Endothelial cell of umbilical vein (primary cell): ENCODE results near the gene PDS5B. TPM values are rescaled to one million over a fixed set of nuclear protein-coding genes. Genes with fewer than 3 reads are reported as not detected.

Experiments used
- BruUV-seq: library from RNA; stranded (reverse); fragments of 400-500 nt; replicated peaks from 2 replicates; lab custom pipeline; 2021; lab: Mats Ljungman, UMichigan
- CTCF ChIA-PET: fragments of 300-600, 350-600 bp; sonication (Branson Sonifier 250); formaldehyde crosslinking; loops from one replicate; lab custom pipeline; 2021; ENCODE audit warnings: antibody characterized with exemption, inconsistent platforms; lab: Charles Lee
- POLR2A ChIA-PET: fragments of 300-600, 350-600 bp; sonication (Branson Sonifier 250); formaldehyde crosslinking; loops from one replicate; lab custom pipeline; 2021; ENCODE audit warnings: antibody characterized with exemption, inconsistent platforms; lab: Charles Lee
- DNase-seq: peaks from one replicate; pipeline ENCODE4 v3.0.0-alpha.2; 2011; ENCODE audit warnings: low read depth, low spot score
- FAIRE-seq: peaks from 2 replicates; lab custom pipeline; 2011; peaks lifted over from hg19 to GRCh38; lab: Jason Lieb, UNC
- H2AFZ ChIP-seq: 2 replicates; pipeline ENCODE4 v1.6.0; 2012; ENCODE audit warnings: low read depth, low read length, control low read depth, inconsistent platforms
- H3K27ac ChIP-seq: 2 replicates; pipeline ENCODE4 v1.5.1; 2011; ENCODE audit warnings: low read depth, mild to moderate bottlenecking, control low read depth, low read length, moderate library complexity; ENCODE audit not compliant: insufficient read depth
- H3K27me3 ChIP-seq, 2 experiments: 2 replicates each; pipeline versions ENCODE4 v1.6.0 to v1.6.1; 2011; ENCODE audit warnings: low read length in 2 of 2, mixed read lengths in 1 of 2; ENCODE audit not compliant: control insufficient read depth in 2 of 2, insufficient read depth in 2 of 2
- H3K36me3 ChIP-seq, 2 experiments: 2 replicates in 1 of 2; 3 replicates in 1 of 2; pipeline ENCODE4 v1.5.1; 2011; ENCODE audit warnings: low read length in 2 of 2, mild to moderate bottlenecking in 1 of 2, moderate library complexity in 1 of 2; ENCODE audit not compliant: control insufficient read depth in 2 of 2, insufficient read depth in 2 of 2; ENCODE audit errors: extremely low read depth in 1 of 2
- H3K4me1 ChIP-seq: 3 replicates; pipeline ENCODE4 v1.5.1; 2011; ENCODE audit warnings: mild to moderate bottlenecking, low read length; ENCODE audit not compliant: control insufficient read depth, insufficient read depth; ENCODE audit errors: extremely low read depth
- H3K4me2 ChIP-seq: 2 replicates; pipeline ENCODE4 v1.6.1; 2011; ENCODE audit warnings: low read length, control low read depth, mixed read lengths; ENCODE audit not compliant: insufficient read depth
- H3K4me3 ChIP-seq, 3 experiments: fragments of 200-600 bp in 1 of 3; sonication (generic), shearing (Covaris generic) in 1 of 3; replicated peaks in 1 of 3; 2 replicates each; pipeline ENCODE4 v1.5.1; 2011 to 2016; ENCODE audit warnings: control low read depth in 3 of 3, low read length in 3 of 3, mild to moderate bottlenecking in 2 of 3, inconsistent platforms in 1 of 3, low read depth in 1 of 3, moderate library complexity in 1 of 3; ENCODE audit not compliant: insufficient read depth in 1 of 3
- H3K79me2 ChIP-seq: 2 replicates; pipeline ENCODE4 v1.6.0; 2012; ENCODE audit warnings: low read length, inconsistent platforms; ENCODE audit not compliant: control insufficient read depth, insufficient read depth
- H3K9ac ChIP-seq: replicated peaks from 2 replicates; pipeline ENCODE3; 2011; ENCODE audit warnings: low read length, control low read depth; ENCODE audit not compliant: insufficient read depth; ENCODE audit errors: extremely low read depth
- H3K9me1 ChIP-seq: replicated peaks from 3 replicates; pipeline ENCODE4 v1.6.0; 2011; ENCODE audit warnings: mild to moderate bottlenecking, low read length; ENCODE audit not compliant: control insufficient read depth, insufficient read depth; ENCODE audit errors: extremely low read depth
- H3K9me3 ChIP-seq: replicated peaks from 2 replicates; pipeline ENCODE4 v1.5.1; 2012; ENCODE audit warnings: low read length, inconsistent platforms; ENCODE audit not compliant: control insufficient read depth, insufficient read depth
- H4K20me1 ChIP-seq: replicated peaks from 2 replicates; pipeline ENCODE3; 2011; ENCODE audit warnings: mild to moderate bottlenecking, low read length; ENCODE audit not compliant: control insufficient read depth, insufficient read depth; ENCODE audit errors: extremely low read depth
- CTCF ChIP-seq, 2 donors: IDR thresholded peaks; 1 replicate in 1 of 2; 2 replicates in 1 of 2; pipeline ENCODE4 v1.5.1; 2011; ENCODE audit warnings: low read length in 2 of 2, mild to moderate bottlenecking in 2 of 2, moderate library complexity in 2 of 2, control low read depth in 1 of 2, inconsistent platforms in 1 of 2, low read depth in 1 of 2; ENCODE audit not compliant: insufficient read depth in 1 of 2; ENCODE audit errors: extremely low read depth in 1 of 2
- EZH2 ChIP-seq: IDR thresholded peaks from 2 replicates; pipeline ENCODE4 v1.6.1; 2012; ENCODE audit warnings: borderline replicate concordance, low read depth, mild to moderate bottlenecking, moderate library complexity, low read length, inconsistent platforms; ENCODE audit not compliant: severe bottlenecking
- FOS ChIP-seq: IDR thresholded peaks from 2 replicates; pipeline ENCODE4 v1.6.1; 2011; ENCODE audit warnings: mild to moderate bottlenecking, low read length, moderate library complexity, borderline replicate concordance; ENCODE audit not compliant: insufficient read depth
- GATA2 ChIP-seq: IDR thresholded peaks from 2 replicates; pipeline ENCODE4 v1.7.0; 2011; ENCODE audit warnings: low read depth, mild to moderate bottlenecking, moderate library complexity, mixed read lengths, low read length; ENCODE audit not compliant: insufficient read length, insufficient read depth
- JUN ChIP-seq: IDR thresholded peaks from 2 replicates; pipeline ENCODE4 v1.6.1; 2011; ENCODE audit warnings: borderline replicate concordance, low read depth; ENCODE audit not compliant: insufficient read length, insufficient read depth
- MAX ChIP-seq: IDR thresholded peaks from 2 replicates; pipeline ENCODE4 v1.6.1; 2011; ENCODE audit not compliant: insufficient read depth, insufficient read length
- MYC ChIP-seq: IDR thresholded peaks from one replicate; pipeline ENCODE4 v1.6.1; 2011; ENCODE audit warnings: mild to moderate bottlenecking, low read depth, low read length
- POLR2A ChIP-seq: IDR thresholded peaks from 2 replicates; pipeline ENCODE4 v1.6.1; 2012; ENCODE audit warnings: low read depth, mild to moderate bottlenecking, control low read depth, low read length
- POLR2AphosphoS5 ChIP-seq: IDR thresholded peaks from 2 replicates; pipeline ENCODE4 v1.6.1; 2012; ENCODE audit warnings: low read depth, mild to moderate bottlenecking, control low read depth, low read length, moderate library complexity; ENCODE audit not compliant: insufficient read depth
- dilution Hi-C: fragments of 300-500 bp; cut with MboI; formaldehyde crosslinking; loops from one replicate; pipeline ENCODE4 v1.15.0; 2019; ENCODE audit warnings: low sequenced_read_pairs; ENCODE audit not compliant: extremely low pct_ligation_motif_present
- intact Hi-C: fragments of 100-400 bp; cut with micrococcal nuclease; formaldehyde crosslinking; loops from one replicate; pipeline ENCODE4 v1.10.0; 2022
- polyA plus RNA-seq, 4 experiments: library from polyadenylated mRNA; depleted of rRNA in 3 of 4; stranded (reverse) in 3 of 4; unstranded in 1 of 4; fragments of >200 nt; gene quantifications; 2 replicates each; pipeline versions ENCODE4 v1.2.1 to v1.2.3, GENCODE V29; 2011 to 2012; ENCODE audit warnings: missing spikeins in 1 of 4
- total RNA-seq: library from RNA; stranded (reverse); gene quantifications from 2 replicates; pipeline ENCODE4 v1.2.3, GENCODE V29; 2021

PDS5B gene
- total and polyA plus RNA-seq, 2 donors (not counting 3 experiments of a cell fraction or from before 2014, with no cell fraction given) = 3.9 to 40.3 TPM

- DNase-seq = no peak
- Histone ChIP-seq H3K9ac (no peak overlapping the region), H4K20me1 (no peaks in the 10 kb centered on the region), H3K4me1 (no peaks in the 10 kb centered on the region), H3K4me3 (no peak overlapping the region), H3K79me2 (no peaks in the 10 kb centered on the region), H3K27me3 (no peaks in the 10 kb centered on the region), H3K36me3 (no peaks in the 10 kb centered on the region), H3K27ac (no peak overlapping the region), H2AFZ (no peak overlapping the region), H3K9me3 (no peaks in the 10 kb centered on the region), H3K9me1 (no peaks in the 10 kb centered on the region), H3K4me2 (no peak overlapping the region)
- intact Hi-C loops (no loop called here), dilution Hi-C loops (no loop called here)
- no peak for TF ChIP-seq POLR2AphosphoS5
- TF ChIP-seq FOS = no peak
- no peak for TF ChIP-seq CTCF (IDR thresholded peaks at IDR 0.05; ENCODE audit: extremely low read depth in 1 of 2, insufficient read depth in 1 of 2, low read depth in 1 of 2, low read length in 2 of 2)
- no peak for TF ChIP-seq MAX
- no peak for TF ChIP-seq JUN
- TF ChIP-seq EZH2 = no peak
- TF ChIP-seq MYC = no peak
- TF ChIP-seq GATA2 = no peak
- no peak for TF ChIP-seq POLR2A
- no peak for FAIRE-seq
- no TSS peak for BruUV-seq
- POLR2A ChIA-PET = no interaction called here
- CTCF ChIA-PET = interaction anchor here (0.6 kb wide), 1 partner anchor 8 kb away, joined by 3 read pairs; no protein-coding TSS in a partner anchor
Observed at GRCh38 chr13:32752997-32753606, 166.8 kb downstream of the PDS5B start.
